ENCODE measurements around the gene MMP17. TPM values are rescaled to one million over a fixed set of nuclear protein-coding genes. Genes with fewer than 3 reads are reported as not detected.

MMP17 gene
- total RNA-seq, 2 donors from 2014 or later = 4.6 to 12.1 TPM

GRCh38 chr12:131896080-131896810 lies 68.1 kb downstream of the MMP17 start:
- peaks cover 4 to 14% of the 10 kb centered on the region in 2 donors for H3K4me1 ChIP-seq (ENCODE audit: control insufficient read depth in 1 of 2, low read depth in 2 of 2)
- H3K9me3 ChIP-seq = no peaks in the 10 kb centered on the region
- no peak for TF ChIP-seq CTCF (IDR thresholded peaks at IDR 0.05)
- peak overlapping the region; percentile 85 for H3K4me3 ChIP-seq
- no peaks in the 10 kb centered on the region for H3K27me3 ChIP-seq (replicated peaks; ENCODE audit: insufficient read depth)
- peaks cover 7% of the 10 kb centered on the region for H3K36me3 ChIP-seq
- peak; percentile 75 for ATAC-seq (ENCODE audit: insufficient number of reproducible peaks, low FRiP score, low read depth)
- peak overlapping the region; percentile 94 for H3K27ac ChIP-seq
- peak; percentile 70 for DNase-seq (ENCODE audit: low spot score)

GRCh38 chr12:131896811-131897270 lies 68.6 kb downstream of the MMP17 start:
- Histone ChIP-seq H3K27me3 (replicated peaks; ENCODE audit: insufficient read depth) (no peaks in the 10 kb centered on the region), H3K36me3 (peaks cover 7% of the 10 kb centered on the region), H3K4me1 (ENCODE audit: control insufficient read depth in 1 of 2, low read depth in 2 of 2) (peaks cover 9 to 20% of the 10 kb centered on the region in 2 donors), H3K27ac (peak overlapping the region; percentile 94), H3K9me3 (no peaks in the 10 kb centered on the region), H3K4me3 (peak overlapping the region; percentile 85)
- ATAC-seq (ENCODE audit: insufficient number of reproducible peaks, low FRiP score, low read depth) (no peak), DNase-seq (ENCODE audit: low spot score) (no peak)
- no peak for TF ChIP-seq CTCF (IDR thresholded peaks at IDR 0.05)

- H3K4me3 ChIP-seq = no peak overlapping the region
- TF ChIP-seq CTCF (IDR thresholded peaks at IDR 0.05) = no peak
- ATAC-seq (ENCODE audit: insufficient number of reproducible peaks, low FRiP score, low read depth) (no peak), DNase-seq (ENCODE audit: low spot score) (no peak)
- H3K27me3 ChIP-seq (replicated peaks; ENCODE audit: insufficient read depth) = no peaks in the 10 kb centered on the region
- H3K27ac ChIP-seq = peak overlapping the region; percentile 94
- no peaks in the 10 kb centered on the region for H3K9me3 ChIP-seq
- peaks cover 13 to 25% of the 10 kb centered on the region in 2 donors for H3K4me1 ChIP-seq (ENCODE audit: control insufficient read depth in 1 of 2, low read depth in 2 of 2)
- peaks cover 7% of the 10 kb centered on the region for H3K36me3 ChIP-seq
Observed at GRCh38 chr12:131897276-131897675, 69.1 kb downstream of the MMP17 start.

GRCh38 chr12:131897875-131898274 lies 69.7 kb downstream of the MMP17 start:
- DNase-seq (ENCODE audit: low spot score) = no peak
- TF ChIP-seq CTCF (IDR thresholded peaks at IDR 0.05) = no peak
- Histone ChIP-seq H3K27me3 (replicated peaks; ENCODE audit: insufficient read depth) (no peaks in the 10 kb centered on the region), H3K36me3 (peaks cover 7% of the 10 kb centered on the region), H3K4me1 (ENCODE audit: control insufficient read depth in 1 of 2, low read depth in 2 of 2) (peaks cover 17 to 31% of the 10 kb centered on the region in 2 donors), H3K27ac (no peak overlapping the region), H3K4me3 (no peak overlapping the region), H3K9me3 (no peaks in the 10 kb centered on the region)
- ATAC-seq (ENCODE audit: insufficient number of reproducible peaks, low FRiP score, low read depth) = no peak

- no peak for DNase-seq (ENCODE audit: low spot score)
- H3K27me3 ChIP-seq (replicated peaks; ENCODE audit: insufficient read depth) = no peaks in the 10 kb centered on the region
Observed at GRCh38 chr12:131900397-131900796, 72.2 kb downstream of the MMP17 start.

More at GRCh38 chr12:131900397-131900796, 72.2 kb downstream of the MMP17 start:
- no peak for TF ChIP-seq CTCF (IDR thresholded peaks at IDR 0.05)
- ATAC-seq (ENCODE audit: insufficient number of reproducible peaks, low FRiP score, low read depth) = no peak
- H3K27ac ChIP-seq = no peak overlapping the region
- H3K4me1 ChIP-seq (ENCODE audit: control insufficient read depth in 1 of 2, low read depth in 2 of 2) = peaks cover 17 to 41% of the 10 kb centered on the region in 2 donors
- no peak overlapping the region for H3K4me3 ChIP-seq
- no peaks in the 10 kb centered on the region for H3K9me3 ChIP-seq
- H3K36me3 ChIP-seq = peaks cover 7% of the 10 kb centered on the region

Other genes starting within 250 kb of the MMP17 start
- gene SFSWAP, start 117.3 kb upstream of the MMP17 start, total RNA-seq = 10 to 100 TPM; 27.9 to 63.2 TPM
- gene ULK1, start 66.2 kb downstream of the MMP17 start, total RNA-seq = 10 to 100 TPM; 23.2 to 40.6 TPM
- 10 to 100 TPM in 1 of 2 donors, 1 to 10 TPM in 1; 5.8 to 31.7 TPM for gene PUS1, start 100.9 kb downstream of the MMP17 start, total RNA-seq
- gene EP400, start 121.5 kb downstream of the MMP17 start, total RNA-seq = 10 to 100 TPM; 20.2 to 47.3 TPM